GM19372 (cell line): ENCODE measurements around the gene RINL.
"Not testable (repeated sequence)": the region's sequence is repeated elsewhere in the genome, so short reads cannot be mapped to it uniquely, and the experiment has no call there.

Experiments
- ATAC-seq: cut with Tn5 transposase; IDR thresholded peaks from one replicate; pipeline ENCODE4 v1.9.1; 2021; ENCODE audit warnings: mild to moderate bottlenecking, low read depth, moderate library complexity; ENCODE audit not compliant: unreplicated experiment

The RINL gene

DNA sequence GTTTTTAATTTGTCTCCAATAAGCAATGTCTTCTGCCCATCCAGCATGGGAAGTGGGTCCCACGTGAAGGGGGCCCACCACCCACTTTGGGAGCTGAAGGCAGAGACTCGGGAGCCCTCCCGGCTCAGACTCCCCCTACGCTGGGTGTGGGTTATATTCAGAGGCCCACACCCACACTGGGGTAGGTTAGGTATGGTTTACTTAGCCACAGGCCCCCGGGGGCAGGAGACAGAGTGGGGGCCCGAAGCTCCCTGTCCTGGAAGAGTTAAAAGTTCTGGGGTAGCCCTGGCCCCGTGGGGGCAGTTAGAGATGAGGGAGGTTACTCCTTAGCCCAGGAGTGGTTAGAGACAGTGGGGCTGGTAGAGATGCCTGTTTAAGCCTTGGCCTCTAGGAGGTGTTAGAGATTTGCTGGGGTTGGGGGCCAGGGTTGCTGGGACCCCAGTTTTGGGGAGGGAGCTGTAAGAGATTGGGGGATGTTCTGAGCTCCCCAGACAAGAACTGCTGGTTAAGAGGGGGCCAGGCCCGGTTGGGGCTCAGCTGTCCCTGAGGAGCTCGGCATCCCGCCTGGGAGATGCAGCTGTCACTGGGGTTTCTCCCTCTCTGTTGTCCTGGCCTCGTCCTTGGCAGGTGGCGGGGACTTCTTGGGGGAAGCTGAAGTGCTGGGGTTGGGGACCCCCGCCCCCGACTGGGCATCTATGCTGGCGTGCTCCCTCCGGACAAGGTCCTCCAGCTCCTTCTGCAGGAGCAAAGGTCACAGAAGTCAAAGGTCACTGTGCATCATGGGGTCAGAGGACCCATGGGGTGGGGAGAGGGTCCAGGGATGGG, 712 bp upstream of the RINL start:
- ATAC-seq: no peak

DNA sequence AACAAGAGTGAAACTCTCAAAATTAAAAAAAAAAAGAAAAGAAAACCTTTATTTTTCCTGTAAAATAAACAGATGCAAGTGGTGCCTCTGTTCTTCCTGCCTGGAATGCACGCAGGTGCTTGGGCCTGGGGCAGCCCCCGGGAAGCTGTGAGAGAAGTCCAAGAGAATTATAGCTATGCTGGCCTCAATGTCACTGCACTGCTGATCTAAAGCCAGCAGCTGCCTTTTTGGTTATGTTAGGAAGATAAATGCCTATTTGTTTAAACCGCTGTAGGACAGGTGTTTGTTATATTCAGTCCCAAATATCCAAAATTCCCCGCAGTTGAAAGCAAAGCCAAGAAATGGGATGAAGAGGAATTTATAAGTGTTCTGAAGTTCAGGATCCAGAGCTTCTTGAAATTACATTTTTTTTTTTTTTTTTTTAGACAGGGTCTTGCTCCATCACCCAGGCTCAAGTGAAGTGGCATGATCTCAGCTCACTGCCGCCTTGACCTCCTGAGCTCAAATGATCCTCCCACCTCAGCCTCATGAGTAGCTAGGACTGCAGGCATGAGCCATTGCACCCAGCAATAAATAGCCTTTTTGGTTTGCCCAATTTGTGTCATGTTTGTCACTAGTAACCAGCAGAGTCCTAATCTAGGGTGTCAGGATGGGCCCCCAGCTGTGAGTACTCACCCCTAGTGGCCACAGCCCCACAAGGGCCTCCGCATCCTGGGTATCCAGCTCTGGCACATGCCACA, 2.2 kb downstream of the RINL start:
- no peak for ATAC-seq

DNA sequence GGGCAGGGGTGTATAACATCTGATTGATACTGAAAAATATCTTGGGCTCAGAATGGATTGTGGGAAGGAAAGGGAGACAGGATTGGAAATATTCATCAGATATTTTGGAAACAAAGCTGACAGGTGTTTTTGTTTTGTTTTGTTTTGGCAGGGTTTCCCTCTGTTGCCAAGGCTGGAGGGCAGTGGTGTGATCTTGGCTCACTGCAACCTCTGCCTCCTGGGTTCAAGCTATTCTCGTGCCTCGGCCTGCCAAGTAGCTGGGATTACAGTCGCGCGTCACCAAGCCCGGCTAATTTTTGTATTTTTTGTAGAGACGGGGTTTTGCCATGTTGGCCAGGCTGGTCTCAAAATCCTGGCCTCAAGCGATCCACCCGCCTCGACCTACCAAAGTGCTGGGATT, 4.7 kb downstream of the RINL start:
- not testable (repeated sequence) for ATAC-seq

DNA sequence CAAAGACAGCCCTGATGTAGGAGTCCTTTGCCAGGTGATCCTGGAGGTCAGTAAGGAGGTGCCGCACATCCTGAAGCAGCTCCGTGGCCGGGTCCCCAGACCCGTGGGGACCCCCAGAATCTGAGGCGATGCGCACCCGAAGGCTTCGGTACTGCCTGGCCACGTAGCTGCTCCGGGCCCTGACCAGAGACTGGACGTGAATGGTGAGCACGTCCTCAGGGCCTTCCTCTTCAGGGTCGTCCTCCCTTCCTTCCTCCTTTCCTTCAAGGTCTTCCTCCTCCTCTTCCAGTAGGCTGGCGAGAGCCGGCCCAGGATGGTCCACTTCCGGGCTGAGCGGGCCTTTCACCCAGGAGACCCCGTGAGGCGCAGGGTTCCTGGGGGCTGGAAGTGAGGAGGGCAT, 7.5 kb downstream of the RINL start:
- no peak for ATAC-seq

DNA sequence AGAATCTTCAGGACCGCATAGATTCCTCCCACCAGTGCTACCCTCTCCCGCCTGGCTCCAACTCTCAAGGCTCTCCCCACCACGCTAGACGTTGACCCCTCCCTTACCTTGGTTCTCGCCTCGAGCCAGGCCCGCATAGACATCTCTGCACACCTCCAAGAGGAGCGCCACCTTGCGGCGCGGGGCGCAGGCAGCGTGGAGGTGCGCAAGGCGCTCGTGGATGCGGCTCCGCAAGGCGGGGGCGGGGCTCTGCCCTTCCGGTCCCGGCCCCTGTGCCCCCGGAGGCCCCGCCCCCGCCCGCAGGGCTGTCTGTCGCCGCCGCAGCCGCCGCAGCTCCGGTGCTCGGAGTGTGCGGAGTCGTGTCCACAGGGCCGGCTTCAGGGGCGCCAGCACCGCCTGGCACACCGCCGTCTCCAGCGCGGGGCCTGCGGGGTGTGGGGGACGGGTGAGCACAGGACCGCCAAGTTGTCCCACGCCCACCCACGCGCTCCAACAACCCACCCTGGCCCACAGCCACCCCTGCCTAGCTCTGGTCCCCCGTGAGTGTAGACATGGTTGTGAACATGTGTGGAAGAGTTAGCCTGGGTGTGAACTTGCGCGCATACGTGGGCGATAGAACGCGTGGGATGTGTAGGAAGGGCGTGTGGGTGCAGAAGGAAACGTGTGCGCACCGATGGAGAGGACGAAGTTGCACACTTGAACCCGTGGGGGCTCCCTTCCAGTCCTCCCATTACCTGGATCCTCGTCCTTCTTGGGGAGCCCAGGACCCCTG, 8.1 kb downstream of the RINL start:
- peak; percentile 78 for ATAC-seq

DNA sequence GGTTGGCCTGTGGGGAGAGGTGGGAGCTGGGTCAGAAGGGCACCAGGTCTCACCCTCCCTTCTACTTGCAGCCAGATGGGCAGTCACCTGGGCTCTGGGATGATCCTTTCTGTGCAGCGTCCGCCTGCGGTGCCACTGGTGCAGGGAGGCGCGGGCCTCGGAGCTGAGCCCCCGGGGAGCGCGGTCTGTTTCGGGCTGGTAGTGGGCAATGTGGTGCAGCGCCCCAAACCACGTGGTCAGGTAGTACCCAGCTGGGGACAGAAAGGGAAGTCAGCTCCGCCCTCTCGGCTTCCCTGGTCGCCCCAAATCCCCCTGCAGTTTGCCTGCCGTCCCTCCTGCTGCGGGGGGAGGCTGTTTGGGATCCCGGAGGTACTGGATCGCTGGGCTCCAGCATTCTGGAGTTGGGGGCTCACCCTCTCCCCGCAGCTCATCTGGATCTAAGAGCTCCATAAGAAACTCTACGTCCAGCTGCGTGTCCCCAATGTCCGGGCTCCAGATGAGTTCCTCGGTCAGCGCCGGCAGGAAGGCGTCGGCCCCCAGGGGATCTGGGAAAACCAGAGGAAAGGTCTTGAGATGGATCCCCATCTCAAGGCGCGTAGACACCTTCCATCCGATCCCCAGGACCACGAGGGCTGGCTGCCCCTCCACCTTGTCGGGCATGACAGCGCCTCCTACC, 8.8 kb downstream of the RINL start:
- no peak for ATAC-seq

DNA sequence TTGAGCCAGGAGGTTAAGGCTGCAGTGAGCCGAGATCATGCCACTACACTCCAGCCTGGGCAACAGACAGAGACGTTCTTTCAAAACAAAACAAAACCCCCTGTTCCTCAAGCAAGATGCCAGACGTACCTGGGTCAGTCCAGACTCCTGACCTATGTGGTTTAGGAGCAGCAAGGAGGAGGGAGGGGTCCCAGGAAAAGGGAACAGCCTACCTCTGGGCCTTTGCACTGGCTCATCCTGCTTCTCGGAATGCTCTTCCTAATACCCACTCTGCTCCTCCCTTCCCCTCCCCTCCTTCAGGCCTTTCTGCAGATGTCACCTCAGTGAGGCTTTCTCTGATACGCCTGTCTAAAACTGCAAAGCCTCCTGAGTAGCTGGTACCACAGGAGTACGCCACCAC, 9.5 kb downstream of the RINL start:
- no peak for ATAC-seq

DNA sequence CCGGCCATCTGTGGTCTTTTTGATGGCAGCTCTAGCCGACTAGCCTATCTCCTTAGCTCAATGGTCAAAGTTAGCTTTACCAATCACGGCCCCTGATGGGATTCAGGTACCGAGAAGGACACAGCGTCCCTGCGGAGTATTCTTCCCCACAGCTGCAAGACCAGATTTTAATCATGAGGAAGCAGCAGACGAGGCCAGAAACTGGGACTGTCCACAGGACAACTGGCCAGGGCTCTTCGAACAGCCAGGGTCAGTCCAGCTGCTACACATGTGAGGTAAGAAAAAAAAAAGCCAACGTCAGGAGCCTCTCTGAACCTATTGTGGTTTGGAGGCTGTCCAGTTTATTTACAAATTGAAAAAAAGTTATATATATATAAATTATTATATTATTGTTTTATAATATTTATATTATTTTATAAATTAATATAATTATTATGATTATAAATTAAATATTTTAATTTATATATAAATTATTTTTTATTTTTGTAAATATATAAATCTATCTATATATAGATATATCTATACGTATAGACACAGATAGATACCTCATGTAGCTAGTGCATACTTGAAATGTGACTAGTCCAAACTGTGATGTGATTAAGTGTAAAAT, 10.8 kb downstream of the RINL start:
- ATAC-seq: no peak

DNA sequence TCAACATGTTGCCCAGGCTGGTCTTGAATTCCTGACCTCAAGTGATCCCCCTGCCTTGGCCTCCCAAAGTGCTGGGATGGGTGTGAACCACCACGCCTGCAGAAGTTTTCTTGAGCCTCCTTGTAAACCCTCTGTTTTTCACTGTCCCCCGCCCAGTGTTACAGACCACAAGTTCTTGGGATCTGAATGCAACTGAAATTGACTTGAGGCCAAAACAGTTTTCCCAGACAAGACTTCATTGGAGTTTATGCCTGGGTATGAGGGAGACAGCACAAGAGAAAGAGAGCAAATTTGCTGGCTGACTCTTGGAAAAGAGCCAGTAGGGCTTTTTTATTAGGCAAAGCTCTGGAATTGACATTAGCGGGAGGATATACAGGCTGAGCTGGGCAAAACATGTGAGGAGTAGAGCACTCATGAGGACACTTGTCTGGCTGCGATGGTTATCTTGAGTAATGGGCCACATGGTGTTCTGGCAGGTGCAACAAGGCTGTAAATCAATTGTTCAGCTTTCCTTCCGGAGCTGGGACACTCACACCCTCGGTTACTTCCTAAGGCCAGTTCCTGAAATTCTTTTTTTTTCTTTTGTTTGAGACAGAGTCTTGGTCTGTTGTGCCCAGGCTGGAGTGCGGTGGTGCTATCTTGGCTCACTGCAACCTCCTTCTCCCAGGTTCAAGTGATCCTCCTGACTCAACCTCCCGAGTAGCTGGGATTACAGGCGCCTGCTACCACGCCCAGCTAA, 15.6 kb downstream of the RINL start:
- no peak for ATAC-seq

DNA sequence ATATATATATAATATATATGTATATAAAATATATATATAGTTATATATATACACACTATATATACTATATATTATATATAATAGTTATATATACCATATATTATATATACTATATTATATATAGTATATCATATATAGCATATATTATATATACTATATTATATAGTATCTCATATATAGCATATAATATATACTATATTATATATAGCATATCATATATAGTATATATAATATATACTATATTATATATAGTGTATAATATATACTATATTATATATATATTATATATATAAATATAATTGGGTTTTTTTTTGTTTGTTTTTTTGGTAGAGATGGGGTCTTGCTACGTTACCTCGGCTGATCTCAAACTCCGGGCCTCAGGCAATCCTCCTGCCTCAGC, 16.7 kb downstream of the RINL start:
- ATAC-seq: no peak

DNA sequence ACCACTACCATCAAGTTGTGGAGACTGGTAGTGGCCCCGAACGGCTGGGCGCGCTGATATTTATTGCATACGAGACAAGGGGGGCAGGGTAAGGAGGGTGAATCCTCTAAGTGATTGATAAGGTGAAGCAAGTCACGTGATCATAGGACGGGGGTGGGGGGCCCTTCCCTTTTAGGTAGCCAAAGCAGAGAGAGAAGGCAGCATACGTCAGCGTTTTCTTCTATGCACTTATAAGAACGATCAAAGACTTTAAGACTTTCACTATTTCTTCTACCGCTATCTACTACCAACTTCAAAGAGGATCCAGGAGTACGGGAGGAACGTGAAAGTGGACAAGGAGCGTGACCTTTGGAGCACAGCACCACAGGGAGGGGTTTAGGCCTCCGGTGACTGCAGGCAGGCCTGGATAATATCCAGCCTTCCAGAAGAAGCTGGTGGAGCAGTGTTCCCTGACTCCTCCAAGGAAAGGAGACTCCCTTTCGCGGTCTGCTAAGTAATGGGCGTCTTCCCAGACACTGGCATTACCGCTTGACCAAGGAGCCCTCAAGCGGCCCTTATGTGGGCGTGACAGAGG, 18.4 kb downstream of the RINL start:
- not testable (repeated sequence) for ATAC-seq

DNA sequence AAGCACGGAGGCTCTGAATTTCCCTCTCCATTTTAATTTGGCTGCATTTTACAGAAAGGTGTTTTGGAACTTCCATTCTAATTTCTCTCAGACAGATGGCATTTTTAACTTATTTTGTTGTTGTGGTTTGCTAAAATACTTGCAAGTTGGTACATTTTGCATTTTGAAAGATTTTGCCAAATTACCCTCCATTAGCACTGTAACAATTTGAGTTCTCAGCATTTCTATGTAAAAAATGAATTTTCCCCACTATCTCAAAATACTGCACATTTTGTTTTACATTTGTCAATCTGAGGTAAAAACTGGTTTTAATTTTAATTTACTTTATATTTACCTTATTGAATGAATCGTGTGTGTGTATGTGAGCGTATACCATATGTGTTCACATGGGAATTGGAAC, 21.3 kb downstream of the RINL start:
- no peak for ATAC-seq

DNA sequence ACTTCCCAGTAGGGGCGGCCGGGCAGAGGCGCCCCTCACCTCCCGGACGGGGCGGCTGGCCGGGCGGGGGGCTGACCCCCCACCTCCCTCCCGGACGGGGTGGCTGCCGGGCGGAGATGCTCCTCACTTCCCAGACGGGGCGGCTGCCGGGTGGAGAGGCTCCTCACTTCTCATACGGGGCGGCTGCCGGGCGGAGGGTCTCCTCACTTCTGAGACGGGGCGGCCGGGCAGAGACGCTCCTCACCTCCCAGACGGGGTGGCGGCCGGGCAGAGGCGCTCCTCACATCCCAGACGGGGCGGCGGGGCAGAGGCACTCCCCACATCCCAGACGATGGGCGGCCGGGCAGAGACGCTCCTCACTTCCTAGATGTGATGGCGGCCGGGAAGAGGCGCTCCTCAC, 22.3 kb downstream of the RINL start:
- not testable (repeated sequence) for ATAC-seq

DNA sequence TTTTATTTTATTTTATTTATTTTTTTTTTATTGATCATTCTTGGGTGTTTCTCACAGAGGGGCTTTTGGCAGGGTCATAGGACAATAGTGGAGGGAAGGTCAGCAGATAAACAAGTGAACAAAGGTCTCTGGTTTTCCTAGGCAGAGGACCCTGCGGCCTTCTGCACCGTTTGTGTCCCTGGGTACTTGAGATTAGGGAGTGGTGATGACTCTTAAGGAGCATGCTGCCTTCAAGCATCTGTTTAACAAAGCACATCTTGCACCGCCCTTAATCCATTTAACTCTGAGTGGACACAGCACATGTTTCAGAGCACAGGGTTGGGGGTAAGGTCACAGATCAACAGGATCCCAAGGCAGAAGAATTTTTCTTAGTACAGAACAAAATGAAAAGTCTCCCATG, 23.1 kb downstream of the RINL start:
- not testable (repeated sequence) for ATAC-seq

DNA sequence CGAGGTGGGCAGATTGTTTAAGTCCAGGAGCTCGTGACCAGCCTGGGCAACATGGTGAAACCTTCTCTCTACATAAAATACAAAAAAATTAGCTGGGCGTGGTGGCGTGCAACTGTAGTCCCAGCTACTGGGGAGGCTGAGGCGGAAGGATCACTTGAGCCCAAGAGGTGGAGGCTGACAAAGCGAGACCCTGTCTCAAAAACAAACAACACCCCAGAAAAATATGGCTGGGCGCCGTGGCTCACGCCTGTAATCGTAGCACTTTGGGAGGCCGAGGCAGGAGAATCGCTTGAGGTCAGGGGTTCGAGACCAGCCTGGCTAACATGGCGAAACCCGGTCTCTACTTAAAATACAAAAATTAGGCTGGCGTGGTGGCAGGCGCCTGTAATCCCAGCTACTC, 24.9 kb downstream of the RINL start:
- no peak for ATAC-seq

DNA sequence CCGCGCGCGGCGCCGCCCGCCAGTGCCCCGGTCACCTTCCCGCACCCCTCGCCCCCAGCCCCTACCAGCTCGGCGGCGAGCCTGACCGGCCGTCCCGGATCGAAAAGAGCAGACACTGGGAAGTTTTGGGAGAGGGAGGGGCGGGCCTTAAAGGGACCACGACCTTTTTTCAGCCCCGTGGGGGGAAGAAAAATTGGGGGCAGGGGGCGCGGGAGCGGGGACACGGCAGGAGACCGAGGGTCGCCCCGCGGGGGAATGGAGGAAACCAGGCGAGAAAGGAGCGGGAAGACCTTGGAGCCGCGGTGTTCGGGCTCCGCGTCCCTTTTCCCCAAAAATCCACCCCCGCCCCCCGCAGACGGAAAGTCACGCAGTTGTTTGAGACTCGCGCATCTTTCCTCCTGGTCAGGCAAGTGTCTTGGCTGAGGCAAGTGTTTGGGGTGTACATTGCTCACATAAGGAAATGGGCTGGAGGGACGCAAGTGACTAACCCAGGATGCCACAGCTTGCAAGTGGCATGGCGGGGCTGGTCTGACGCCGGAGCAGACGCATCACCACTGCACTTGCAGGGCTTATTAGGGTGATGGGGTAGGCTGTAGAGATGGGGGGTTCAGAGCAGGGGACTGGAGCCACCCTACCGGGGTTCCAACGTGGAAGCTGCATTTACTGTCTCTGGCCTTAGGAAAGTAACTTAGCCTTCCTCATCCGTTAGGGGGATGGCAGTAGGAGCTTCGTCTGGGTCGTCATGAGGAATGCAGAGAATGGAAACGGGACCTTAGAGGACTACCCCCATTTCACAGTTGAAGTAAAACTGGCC, 25.6 kb downstream of the RINL start:
- ATAC-seq: no peak

DNA sequence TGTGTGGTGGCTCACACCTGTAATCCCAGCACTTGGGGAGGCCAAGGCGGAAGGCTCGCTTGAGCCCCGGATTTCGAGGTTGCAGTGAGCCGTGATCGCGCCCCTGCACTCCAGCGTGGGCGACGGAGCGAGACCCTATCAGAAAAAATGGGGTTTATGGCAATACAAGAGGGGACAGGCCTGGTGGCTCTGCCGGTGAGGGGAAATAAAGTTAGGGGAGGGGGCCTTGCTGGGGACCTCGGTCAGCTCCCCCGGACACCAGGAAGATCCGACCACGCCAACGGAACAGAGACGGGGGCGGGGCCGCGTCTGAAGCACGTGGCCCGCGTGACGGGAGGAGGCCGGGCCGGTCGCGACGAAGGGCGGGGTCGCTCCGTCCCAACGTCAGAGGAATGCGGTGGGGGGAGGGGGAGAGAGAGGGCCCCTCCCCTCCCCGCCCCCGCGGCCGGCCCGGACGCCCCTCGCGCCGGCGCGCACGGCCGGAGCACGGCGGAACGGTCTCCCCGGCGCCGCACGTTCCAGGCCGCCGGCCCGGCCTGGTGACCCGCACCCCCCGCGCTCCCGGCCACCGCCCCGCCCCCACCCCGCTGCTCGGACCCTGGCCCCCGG, 26.3 kb downstream of the RINL start:
- ATAC-seq: peak; percentile 16
